Erythroblast (primary cell): ENCODE data around the gene IDNK.

Experiments
- GATA1 ChIP-seq: IDR thresholded peaks from 2 replicates; pipeline ENCODE4 v1.6.1; 2011; ENCODE audit warnings: low read depth, mild to moderate bottlenecking, control low read depth, low read length, moderate library complexity
- POLR2A ChIP-seq: IDR thresholded peaks from 2 replicates; pipeline ENCODE4 v1.6.1; 2011; ENCODE audit warnings: mild to moderate bottlenecking, low read length

GRCh38 chr9:83656032-83656680, 33.2 kb downstream of the IDNK start:
- TF ChIP-seq POLR2A = no peak
- TF ChIP-seq GATA1 = no peak
